BJ (cell line): ENCODE measurements around the gene BCAS1. TPM values are rescaled to one million over a fixed set of nuclear protein-coding genes. Genes with fewer than 3 reads are reported as not detected.

ENCODE experiments used
- CTCF ChIA-PET: fragments of 350-600 bp; formaldehyde crosslinking; extraction: SDS; loops from one replicate; lab custom pipeline; 2021; ENCODE audit warnings: antibody characterized with exemption, inconsistent platforms; lab: Yijun Ruan, JAX
- POLR2A ChIA-PET: fragments of 300-600 bp; sonication (Branson Sonifier 250); formaldehyde crosslinking; extraction: SDS; loops from one replicate; lab custom pipeline; 2021; ENCODE audit warnings: antibody characterized with exemption; lab: Charles Lee
- DNase-seq: peaks from one replicate; pipeline ENCODE4 v3.0.0-alpha.2; 2011; ENCODE audit warnings: low read depth
- H3K27me3 ChIP-seq: 2 replicates; pipeline ENCODE4 v1.6.0; 2011; ENCODE audit warnings: low read length; ENCODE audit not compliant: control insufficient read depth, insufficient read depth
- H3K36me3 ChIP-seq: 2 replicates; pipeline ENCODE4 v1.5.1; 2011; ENCODE audit warnings: low read length; ENCODE audit not compliant: control insufficient read depth, insufficient read depth
- H3K4me3 ChIP-seq: 2 replicates; pipeline ENCODE4 v1.5.1; 2011; ENCODE audit warnings: low read depth, mild to moderate bottlenecking, control low read depth, low read length
- CTCF ChIP-seq: IDR thresholded peaks from 2 replicates; pipeline ENCODE4 v1.5.1; 2011; ENCODE audit warnings: low read depth, mild to moderate bottlenecking, control low read depth, inconsistent platforms, low read length, moderate library complexity; ENCODE audit not compliant: insufficient read depth
- polyA plus RNA-seq: library from polyadenylated mRNA; depleted of rRNA; stranded (reverse); fragments of >200 nt; gene quantifications from 2 replicates; pipeline ENCODE4 v1.2.3, GENCODE V29; 2011

Gene BCAS1
- polyA plus RNA-seq, 1 experiment: not detected

GRCh38 chr20:54082100-54082499, 11.7 kb upstream of the BCAS1 start:
- CTCF ChIA-PET: interaction anchor here (0.7 to 1.5 kb wide), 3 partner anchors 15 to 117 kb away, joined by 3 to 4 read pairs (median 3); no protein-coding TSS in a partner anchor
- no peaks in the 10 kb centered on the region for H3K36me3 ChIP-seq
- TF ChIP-seq CTCF: no peak
- no peaks in the 10 kb centered on the region for H3K27me3 ChIP-seq
- DNase-seq: no peak
- no peak overlapping the region for H3K4me3 ChIP-seq
- POLR2A ChIA-PET: no interaction called here

- Histone ChIP-seq H3K36me3 (no peaks in the 10 kb centered on the region), H3K4me3 (no peak overlapping the region), H3K27me3 (no peaks in the 10 kb centered on the region)
- POLR2A ChIA-PET: no interaction called here
- DNase-seq: no peak
- TF ChIP-seq CTCF: no peak
- CTCF ChIA-PET: interaction anchor here (0.6 to 0.9 kb wide), 2 partner anchors 120 to 350 kb away, joined by 3 to 4 read pairs; no protein-coding TSS in a partner anchor
These were observed 9.3 kb upstream of the BCAS1 start for GRCh38 chr20:54079652-54080051.

GRCh38 chr20:54078296-54078984, 8.0 kb upstream of the BCAS1 start:
- H3K4me3 ChIP-seq: no peak overlapping the region
- ChIA-PET CTCF (no interaction called here), POLR2A (no interaction called here)
- no peak for TF ChIP-seq CTCF
- H3K36me3 ChIP-seq: no peaks in the 10 kb centered on the region
- DNase-seq: no peak
- H3K27me3 ChIP-seq: no peaks in the 10 kb centered on the region

GRCh38 chr20:54076259-54076658, 5.9 kb upstream of the BCAS1 start:
- no peak for TF ChIP-seq CTCF
- no peak overlapping the region for H3K4me3 ChIP-seq
- ChIA-PET POLR2A (no interaction called here), CTCF (no interaction called here)
- H3K36me3 ChIP-seq: no peaks in the 10 kb centered on the region
- H3K27me3 ChIP-seq: no peaks in the 10 kb centered on the region
- DNase-seq: no peak

GRCh38 chr20:54075322-54075721, 4.9 kb upstream of the BCAS1 start:
- H3K36me3 ChIP-seq: no peaks in the 10 kb centered on the region
- CTCF ChIA-PET: no interaction called here
- DNase-seq: no peak
- no peak overlapping the region for H3K4me3 ChIP-seq
- no peaks in the 10 kb centered on the region for H3K27me3 ChIP-seq
- no peak for TF ChIP-seq CTCF
- POLR2A ChIA-PET: no interaction called here
